ENCODE data around the gene EEF1B2.

- TF ChIP-seq, protein P1, sequence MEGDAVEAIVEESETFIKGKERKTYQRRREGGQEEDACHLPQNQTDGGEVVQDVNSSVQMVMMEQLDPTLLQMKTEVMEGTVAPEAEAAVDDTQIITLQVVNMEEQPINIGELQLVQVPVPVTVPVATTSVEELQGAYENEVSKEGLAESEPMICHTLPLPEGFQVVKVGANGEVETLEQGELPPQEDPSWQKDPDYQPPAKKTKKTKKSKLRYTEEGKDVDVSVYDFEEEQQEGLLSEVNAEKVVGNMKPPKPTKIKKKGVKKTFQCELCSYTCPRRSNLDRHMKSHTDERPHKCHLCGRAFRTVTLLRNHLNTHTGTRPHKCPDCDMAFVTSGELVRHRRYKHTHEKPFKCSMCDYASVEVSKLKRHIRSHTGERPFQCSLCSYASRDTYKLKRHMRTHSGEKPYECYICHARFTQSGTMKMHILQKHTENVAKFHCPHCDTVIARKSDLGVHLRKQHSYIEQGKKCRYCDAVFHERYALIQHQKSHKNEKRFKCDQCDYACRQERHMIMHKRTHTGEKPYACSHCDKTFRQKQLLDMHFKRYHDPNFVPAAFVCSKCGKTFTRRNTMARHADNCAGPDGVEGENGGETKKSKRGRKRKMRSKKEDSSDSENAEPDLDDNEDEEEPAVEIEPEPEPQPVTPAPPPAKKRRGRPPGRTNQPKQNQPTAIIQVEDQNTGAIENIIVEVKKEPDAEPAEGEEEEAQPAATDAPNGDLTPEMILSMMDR (IDR thresholded peaks at IDR 0.05), result no peak
- TF ChIP-seq, protein P2, sequence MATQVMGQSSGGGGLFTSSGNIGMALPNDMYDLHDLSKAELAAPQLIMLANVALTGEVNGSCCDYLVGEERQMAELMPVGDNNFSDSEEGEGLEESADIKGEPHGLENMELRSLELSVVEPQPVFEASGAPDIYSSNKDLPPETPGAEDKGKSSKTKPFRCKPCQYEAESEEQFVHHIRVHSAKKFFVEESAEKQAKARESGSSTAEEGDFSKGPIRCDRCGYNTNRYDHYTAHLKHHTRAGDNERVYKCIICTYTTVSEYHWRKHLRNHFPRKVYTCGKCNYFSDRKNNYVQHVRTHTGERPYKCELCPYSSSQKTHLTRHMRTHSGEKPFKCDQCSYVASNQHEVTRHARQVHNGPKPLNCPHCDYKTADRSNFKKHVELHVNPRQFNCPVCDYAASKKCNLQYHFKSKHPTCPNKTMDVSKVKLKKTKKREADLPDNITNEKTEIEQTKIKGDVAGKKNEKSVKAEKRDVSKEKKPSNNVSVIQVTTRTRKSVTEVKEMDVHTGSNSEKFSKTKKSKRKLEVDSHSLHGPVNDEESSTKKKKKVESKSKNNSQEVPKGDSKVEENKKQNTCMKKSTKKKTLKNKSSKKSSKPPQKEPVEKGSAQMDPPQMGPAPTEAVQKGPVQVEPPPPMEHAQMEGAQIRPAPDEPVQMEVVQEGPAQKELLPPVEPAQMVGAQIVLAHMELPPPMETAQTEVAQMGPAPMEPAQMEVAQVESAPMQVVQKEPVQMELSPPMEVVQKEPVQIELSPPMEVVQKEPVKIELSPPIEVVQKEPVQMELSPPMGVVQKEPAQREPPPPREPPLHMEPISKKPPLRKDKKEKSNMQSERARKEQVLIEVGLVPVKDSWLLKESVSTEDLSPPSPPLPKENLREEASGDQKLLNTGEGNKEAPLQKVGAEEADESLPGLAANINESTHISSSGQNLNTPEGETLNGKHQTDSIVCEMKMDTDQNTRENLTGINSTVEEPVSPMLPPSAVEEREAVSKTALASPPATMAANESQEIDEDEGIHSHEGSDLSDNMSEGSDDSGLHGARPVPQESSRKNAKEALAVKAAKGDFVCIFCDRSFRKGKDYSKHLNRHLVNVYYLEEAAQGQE (IDR thresholded peaks at IDR 0.05; ENCODE audit: insufficient read depth in 1 of 2, low read depth in 2 of 2, low read length in 1 of 2), result no peak
- no peak for TF ChIP-seq SIN3A (IDR thresholded peaks at IDR 0.05; ENCODE audit: borderline replicate concordance, insufficient read depth, low read depth, low read length)
These were observed 9.5 kb upstream of the EEF1B2 start for GRCh38 chr2:206150168-206150567.

All from Panc1 (cell line).